Neutrophil (primary cell): ENCODE results near the gene TRMT6.

ENCODE experiments used
- H3K27ac ChIP-seq: fragments of 200-600 bp; sonication (generic); 2 replicates; pipeline ENCODE4 v1.5.1; 2016; ENCODE audit warnings: mild to moderate bottlenecking, moderate library complexity
- H3K27me3 ChIP-seq: fragments of 200-600 bp; sonication (generic); 2 replicates; pipeline ENCODE4 v1.6.0; 2016; ENCODE audit warnings: mild to moderate bottlenecking
- H3K36me3 ChIP-seq: fragments of 200-600 bp; sonication (generic); 2 replicates; pipeline ENCODE4 v1.5.1; 2017
- H3K4me1 ChIP-seq, 2 experiments: fragments of 200-600 bp in 1 of 2; sonication (generic) in 1 of 2; 1 replicate in 1 of 2; 2 replicates in 1 of 2; pipeline versions ENCODE4 v1.5.1 to v1.6.1; 2013 to 2016; ENCODE audit warnings: low read depth in 1 of 2, low read length in 1 of 2, mild to moderate bottlenecking in 1 of 2, moderate library complexity in 1 of 2; ENCODE audit not compliant: control insufficient read depth in 1 of 2, insufficient read depth in 1 of 2
- H3K4me3 ChIP-seq, 2 experiments: fragments of 200-600 bp in 1 of 2; sonication (generic) in 1 of 2; 1 replicate in 1 of 2; 2 replicates in 1 of 2; pipeline ENCODE4 v1.5.1; 2013 to 2016; ENCODE audit warnings: low read depth in 1 of 2, low read length in 1 of 2, mild to moderate bottlenecking in 1 of 2, moderate library complexity in 1 of 2
- H3K9me3 ChIP-seq: fragments of 200-600 bp; sonication (generic); 2 replicates; pipeline ENCODE4 v1.5.1; 2016
- TF ChIP-seq, protein P1 (sequence below): fragments of 200-600 bp; sonication (generic); IDR thresholded peaks from 2 replicates; pipeline ENCODE4 v1.5.1; 2016; ENCODE audit warnings: antibody characterized with exemption

TRMT6 gene

DNA sequence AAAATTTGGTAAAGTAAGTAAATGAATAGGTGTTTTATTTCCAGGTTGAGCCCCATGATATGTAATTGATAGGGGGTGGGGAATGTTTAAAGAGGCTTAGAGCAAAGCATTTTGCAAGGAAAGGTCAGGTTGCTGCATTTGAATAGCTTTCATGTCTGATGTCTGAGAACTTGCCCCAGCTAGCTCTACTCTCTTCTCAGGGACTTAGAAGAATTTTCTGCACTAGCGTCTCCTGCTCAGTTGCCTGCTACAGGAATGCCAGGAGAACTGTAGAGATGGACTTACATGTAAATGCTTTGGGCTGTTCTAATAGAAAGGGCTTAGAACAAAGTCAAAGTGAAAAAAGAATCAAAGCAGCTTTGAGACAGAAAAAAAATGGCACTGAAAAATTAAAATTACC is 35.5 kb downstream of the TRMT6 start:
- Histone ChIP-seq H3K27ac (no peak overlapping the region), H3K4me1 (peaks cover 0 to 8% of the 10 kb centered on the region in 2 experiments), H3K4me3 (no peak overlapping the region), H3K27me3 (peaks cover 73% of the 10 kb centered on the region), H3K36me3 (no peaks in the 10 kb centered on the region), H3K9me3 (no peaks in the 10 kb centered on the region)
- TF ChIP-seq, protein P1, sequence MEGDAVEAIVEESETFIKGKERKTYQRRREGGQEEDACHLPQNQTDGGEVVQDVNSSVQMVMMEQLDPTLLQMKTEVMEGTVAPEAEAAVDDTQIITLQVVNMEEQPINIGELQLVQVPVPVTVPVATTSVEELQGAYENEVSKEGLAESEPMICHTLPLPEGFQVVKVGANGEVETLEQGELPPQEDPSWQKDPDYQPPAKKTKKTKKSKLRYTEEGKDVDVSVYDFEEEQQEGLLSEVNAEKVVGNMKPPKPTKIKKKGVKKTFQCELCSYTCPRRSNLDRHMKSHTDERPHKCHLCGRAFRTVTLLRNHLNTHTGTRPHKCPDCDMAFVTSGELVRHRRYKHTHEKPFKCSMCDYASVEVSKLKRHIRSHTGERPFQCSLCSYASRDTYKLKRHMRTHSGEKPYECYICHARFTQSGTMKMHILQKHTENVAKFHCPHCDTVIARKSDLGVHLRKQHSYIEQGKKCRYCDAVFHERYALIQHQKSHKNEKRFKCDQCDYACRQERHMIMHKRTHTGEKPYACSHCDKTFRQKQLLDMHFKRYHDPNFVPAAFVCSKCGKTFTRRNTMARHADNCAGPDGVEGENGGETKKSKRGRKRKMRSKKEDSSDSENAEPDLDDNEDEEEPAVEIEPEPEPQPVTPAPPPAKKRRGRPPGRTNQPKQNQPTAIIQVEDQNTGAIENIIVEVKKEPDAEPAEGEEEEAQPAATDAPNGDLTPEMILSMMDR = no peak

DNA sequence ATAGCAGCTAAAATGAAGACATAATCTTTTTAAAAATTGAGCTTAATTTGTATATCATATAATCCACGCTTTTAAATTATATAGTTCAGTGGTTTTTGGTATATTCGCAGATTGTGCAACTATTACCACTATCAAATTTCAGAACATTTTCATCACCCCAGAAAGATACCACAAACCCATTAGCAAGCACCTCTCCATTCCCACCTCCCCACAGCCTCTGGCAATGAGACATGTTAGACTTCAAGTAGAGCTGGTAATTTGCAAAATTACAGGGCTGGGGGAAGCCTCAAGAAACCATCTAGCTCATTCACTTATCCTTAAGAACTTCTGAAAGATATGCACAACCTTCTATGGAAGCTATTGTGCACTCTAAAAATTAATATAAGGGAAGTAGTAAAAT is 37.2 kb downstream of the TRMT6 start:
- Histone ChIP-seq H3K4me1 (peaks cover 0 to 8% of the 10 kb centered on the region in 2 experiments), H3K9me3 (no peaks in the 10 kb centered on the region), H3K36me3 (no peaks in the 10 kb centered on the region), H3K4me3 (no peak overlapping the region), H3K27me3 (peaks cover 90% of the 10 kb centered on the region), H3K27ac (no peak overlapping the region)
- TF ChIP-seq, protein P1 = no peak

DNA sequence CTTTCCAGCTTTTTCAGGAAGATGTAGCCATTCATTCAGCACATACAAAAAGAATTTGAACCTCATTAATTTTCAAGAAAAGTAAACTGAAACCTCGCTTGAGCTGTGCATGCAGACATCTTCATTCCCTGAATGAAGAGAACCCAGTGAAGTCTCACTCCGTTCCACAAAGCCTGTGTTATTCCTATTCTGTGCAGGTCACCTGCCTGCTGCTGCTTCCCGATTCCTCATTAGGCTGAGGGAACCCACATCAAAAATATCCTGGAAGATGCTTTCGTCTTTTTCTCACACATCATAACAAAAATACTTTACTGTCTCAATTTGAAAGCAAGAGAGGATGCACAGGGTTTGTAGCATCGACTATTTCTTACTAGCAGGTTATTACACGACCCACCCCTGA is 40.1 kb downstream of the TRMT6 start:
- peaks cover 99% of the 10 kb centered on the region for H3K27me3 ChIP-seq
- TF ChIP-seq, protein P1 = no peak
- no peaks in the 10 kb centered on the region for H3K36me3 ChIP-seq
- H3K4me3 ChIP-seq = no peak overlapping the region
- no peak overlapping the region for H3K27ac ChIP-seq
- H3K4me1 ChIP-seq = peaks cover 0 to 8% of the 10 kb centered on the region in 2 experiments
- no peaks in the 10 kb centered on the region for H3K9me3 ChIP-seq

DNA sequence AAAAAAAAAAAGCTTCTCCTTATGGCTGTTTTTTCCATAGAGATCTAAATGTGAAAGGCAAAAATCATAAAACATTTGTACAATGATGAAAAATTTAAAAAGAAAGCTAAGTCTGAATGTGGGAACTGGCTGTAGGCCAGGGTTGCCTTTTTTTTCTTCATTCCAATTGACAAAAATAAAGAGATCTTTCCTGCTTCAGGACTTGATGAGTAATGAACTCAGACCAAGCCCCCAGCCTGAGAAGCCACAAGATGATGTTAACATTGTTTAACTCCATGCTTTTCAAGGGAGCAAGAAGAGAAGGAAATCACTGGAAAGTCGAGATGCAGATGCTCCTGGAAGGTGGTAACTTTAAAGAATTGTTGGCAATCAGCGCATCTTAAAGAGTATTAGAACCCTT is 41.4 kb downstream of the TRMT6 start:
- Histone ChIP-seq H3K4me1 (peaks cover 0 to 8% of the 10 kb centered on the region in 2 experiments), H3K9me3 (no peaks in the 10 kb centered on the region), H3K27ac (no peak overlapping the region), H3K36me3 (no peaks in the 10 kb centered on the region), H3K27me3 (peaks cover 100% of the 10 kb centered on the region), H3K4me3 (no peak overlapping the region)
- TF ChIP-seq, protein P1 = no peak

DNA sequence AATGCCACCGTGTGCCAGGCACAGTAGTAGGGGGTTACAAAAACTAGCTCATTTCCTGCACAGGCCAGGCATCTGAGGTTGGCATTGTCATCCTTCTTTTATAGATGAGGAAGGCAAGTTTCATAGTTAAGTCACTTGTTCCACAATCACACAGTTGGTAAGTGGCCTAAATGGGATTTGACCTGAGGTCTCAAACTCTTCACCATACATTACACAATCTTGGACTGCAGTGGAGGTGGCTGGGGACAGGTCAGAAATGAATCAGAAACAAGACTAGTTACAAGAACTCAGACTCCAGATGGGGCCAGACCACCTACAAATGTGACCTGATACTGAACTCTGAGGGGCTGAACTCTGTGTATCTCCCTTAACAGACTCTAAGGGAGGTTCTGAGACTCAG is 49.4 kb downstream of the TRMT6 start:
- Histone ChIP-seq H3K27me3 (peaks cover 23% of the 10 kb centered on the region), H3K9me3 (no peaks in the 10 kb centered on the region), H3K27ac (no peak overlapping the region), H3K4me1 (peaks cover 5 to 6% of the 10 kb centered on the region in 2 experiments), H3K36me3 (no peaks in the 10 kb centered on the region), H3K4me3 (no peak overlapping the region)
- TF ChIP-seq, protein P1 = no peak

DNA sequence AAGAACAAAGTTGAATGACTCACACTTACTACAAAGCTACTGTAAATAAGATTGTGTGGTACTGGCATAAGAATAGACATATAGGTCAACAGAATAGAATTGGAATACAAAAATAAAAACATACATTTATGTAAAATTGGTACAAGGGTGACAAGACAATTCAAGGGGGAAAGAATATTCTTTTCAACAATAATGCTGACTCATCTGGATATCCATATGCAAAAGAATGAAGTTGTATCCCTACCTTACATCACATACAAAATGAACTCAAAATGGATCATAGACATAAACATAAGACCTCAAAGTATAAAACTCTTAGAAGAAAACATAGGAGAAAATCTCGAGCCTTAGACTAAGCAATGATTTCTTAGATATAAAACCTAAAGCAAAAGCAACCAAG is 50.9 kb downstream of the TRMT6 start:
- Histone ChIP-seq H3K9me3 (no peaks in the 10 kb centered on the region), H3K4me3 (no peak overlapping the region), H3K4me1 (peaks cover 13 to 16% of the 10 kb centered on the region in 2 experiments), H3K36me3 (no peaks in the 10 kb centered on the region), H3K27me3 (peaks cover 9% of the 10 kb centered on the region), H3K27ac (no peak overlapping the region)
- TF ChIP-seq, protein P1 = no peak
